Naive thymus-derived CD4-positive, alpha-beta T cell (primary cell): ENCODE measurements around the gene NPBWR2. TPM values are rescaled to one million over a fixed set of nuclear protein-coding genes. Genes with fewer than 3 reads are reported as not detected.

Experiments used
- ATAC-seq: fragments of 150-1000 bp; cut with Tn5 transposase; 2 replicates; pipeline ENCODE4 v1.10.0; 2021; ENCODE audit warnings: mild to moderate bottlenecking, moderate library complexity
- CTCF ChIA-PET: fragments of 350-600 bp; sonication (Branson Sonifier 250); formaldehyde crosslinking; loops from one replicate; lab custom pipeline; 2021; ENCODE audit warnings: antibody characterized with exemption; lab: Charles Lee
- POLR2A ChIA-PET: fragments of 350-600 bp; sonication (Branson Sonifier 250); formaldehyde crosslinking; loops from one replicate; lab custom pipeline; 2021; ENCODE audit warnings: antibody characterized with exemption, inconsistent platforms; lab: Charles Lee
- DNase-seq, 9 donors: peaks; one replicate each; pipeline versions ENCODE4 v3.0.0 to v3.0.0-alpha.2; 2020 to 2022; ENCODE audit warnings: mixed read lengths in 1 of 9
- H3K27ac ChIP-seq: one replicate; pipeline ENCODE4 v1.7.0; 2013; ENCODE audit warnings: mild to moderate bottlenecking, low read depth, low read length, moderate library complexity
- H3K27me3 ChIP-seq, 2 donors: one replicate each; pipeline ENCODE4 v1.7.0; 2013; ENCODE audit warnings: low read length in 2 of 2, mild to moderate bottlenecking in 2 of 2, moderate library complexity in 2 of 2; ENCODE audit not compliant: control insufficient read depth in 2 of 2, insufficient read depth in 2 of 2
- H3K36me3 ChIP-seq, 3 experiments: 1 replicate in 2 of 3; 2 replicates in 1 of 3; pipeline ENCODE4 v1.7.0; 2013; ENCODE audit warnings: low read length in 3 of 3, mild to moderate bottlenecking in 3 of 3, moderate library complexity in 1 of 3; ENCODE audit not compliant: insufficient read depth in 3 of 3, control insufficient read depth in 2 of 3
- H3K4me1 ChIP-seq, 2 donors: one replicate each; pipeline ENCODE4 v1.7.0; 2013; ENCODE audit warnings: low read length in 2 of 2, mild to moderate bottlenecking in 2 of 2, moderate library complexity in 1 of 2; ENCODE audit not compliant: control insufficient read depth in 2 of 2, insufficient read depth in 2 of 2
- H3K4me3 ChIP-seq: 2 replicates; pipeline ENCODE4 v1.7.0; 2013; ENCODE audit warnings: mild to moderate bottlenecking, low read length
- H3K9me3 ChIP-seq, 3 experiments: 1 replicate in 2 of 3; 2 replicates in 1 of 3; pipeline ENCODE4 v1.7.0; 2013; ENCODE audit warnings: low read length in 3 of 3; ENCODE audit not compliant: control insufficient read depth in 2 of 3
- H3K27ac Mint-ChIP-seq, 9 donors: one replicate each; pipeline ENCODE4 v1.8.0; 2020 to 2022; ENCODE audit warnings: mixed read lengths in 9 of 9, mild to moderate bottlenecking in 8 of 9, moderate library complexity in 5 of 9, inconsistent platforms in 2 of 9
- H3K27me3 Mint-ChIP-seq, 5 donors: one replicate each; pipeline ENCODE4 v1.8.0; 2021 to 2022; ENCODE audit warnings: mixed read lengths in 5 of 5, mild to moderate bottlenecking in 1 of 5
- H3K36me3 Mint-ChIP-seq, 5 donors: one replicate each; pipeline ENCODE4 v1.8.0; 2020 to 2022; ENCODE audit warnings: mixed read lengths in 5 of 5, mild to moderate bottlenecking in 3 of 5, inconsistent platforms in 1 of 5
- H3K4me1 Mint-ChIP-seq, 7 donors: one replicate each; pipeline ENCODE4 v1.8.0; 2020 to 2022; ENCODE audit warnings: mixed read lengths in 7 of 7, mild to moderate bottlenecking in 3 of 7, inconsistent platforms in 1 of 7
- H3K4me3 Mint-ChIP-seq, 10 donors: one replicate each; pipeline ENCODE4 v1.8.0; 2020 to 2022; ENCODE audit warnings: mild to moderate bottlenecking in 10 of 10, mixed read lengths in 10 of 10, moderate library complexity in 6 of 10, inconsistent platforms in 2 of 10
- H3K9me3 Mint-ChIP-seq, 11 donors: one replicate each; pipeline ENCODE4 v1.8.0; 2020 to 2022; ENCODE audit warnings: mixed read lengths in 11 of 11, mild to moderate bottlenecking in 4 of 11, inconsistent platforms in 1 of 11, moderate library complexity in 1 of 11
- intact Hi-C, 2 donors: fragments of 100-400 bp; cut with micrococcal nuclease; formaldehyde crosslinking; loops; one replicate each; pipeline ENCODE4 v1.15.1; 2023
- polyA plus RNA-seq, 2 donors: library from polyadenylated mRNA; unstranded; fragments of 300-500 nt; fragmentation: Illumina TruSeq; gene quantifications; one replicate each; pipeline ENCODE4 v1.2.3, GENCODE V29; 2021
- total RNA-seq, 6 experiments: library from RNA in 5 of 6; stranded (reverse) in 5 of 6; gene quantifications; 1 replicate in 5 of 6; 2 replicates in 1 of 6; pipeline ENCODE4 v1.2.3 and lab custom pipeline; 2021 to 2026

The NPBWR2 gene
- total and polyA plus RNA-seq, 7 experiments from 2014 or later = not detected

DNA sequence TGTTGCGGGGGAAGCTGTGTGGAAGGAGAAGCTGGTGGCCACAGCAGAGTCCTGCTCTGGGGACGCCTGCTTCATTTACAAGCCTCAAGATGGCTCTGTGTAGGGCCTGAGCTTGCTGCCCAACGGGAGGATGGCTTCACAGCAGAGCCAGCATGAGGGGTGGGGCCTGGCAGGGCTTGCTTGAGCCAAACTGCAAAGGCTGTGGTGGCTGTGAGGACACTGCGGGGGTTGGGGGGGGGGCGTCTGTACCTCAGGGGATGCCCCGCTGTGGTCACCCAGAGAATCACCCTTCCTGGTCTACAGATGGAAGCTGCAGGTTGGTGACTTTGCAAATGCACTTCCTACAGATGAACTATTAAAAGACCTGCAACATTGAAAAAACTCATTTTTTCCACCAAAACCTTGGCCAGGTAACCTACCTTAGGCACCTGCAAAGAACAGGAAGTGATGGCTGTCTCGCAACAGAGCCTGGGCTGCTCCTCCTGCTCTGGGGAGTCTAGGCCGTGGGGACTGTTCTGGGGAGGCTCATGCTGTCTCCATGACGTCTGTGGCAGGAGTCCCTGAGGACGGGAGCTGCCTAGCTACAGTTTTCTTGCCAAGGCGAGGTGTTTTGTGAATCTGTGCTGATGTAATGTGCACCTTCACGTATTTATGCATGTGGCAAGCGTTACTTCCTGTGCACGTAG, 7.3 kb downstream of the NPBWR2 start:
- H3K27me3 Mint-ChIP-seq = peaks cover 4 to 23% (median 10%) of the 10 kb centered on the region in 5 donors
- no peak overlapping the region for H3K4me3 Mint-ChIP-seq
- peaks cover 10 to 13% of the 10 kb centered on the region in 2 donors for H3K4me1 ChIP-seq
- peak overlapping the region in 2 of 9 donors; percentile 8 to 41 for H3K27ac Mint-ChIP-seq
- peak; percentile 67 for ATAC-seq
- no peak overlapping the region for H3K27ac ChIP-seq
- H3K36me3 Mint-ChIP-seq = peaks cover 0 to 6% (median 5%) of the 10 kb centered on the region in 5 donors
- no peak overlapping the region for H3K4me3 ChIP-seq
- CTCF ChIA-PET = interaction anchor here (0.6 kb wide), 1 partner anchor 330 kb away, joined by 3 read pairs; no protein-coding TSS in a partner anchor
- POLR2A ChIA-PET = interaction anchor here (1.4 kb wide), 2 partner anchors 16 to 19 kb away, joined by 3 to 9 read pairs; partner anchors contain the start of gene LKAAEAR1
- peaks cover 0 to 4% of the 10 kb centered on the region in 2 donors for H3K27me3 ChIP-seq
- peaks cover 7 to 22% (median 10%) of the 10 kb centered on the region in 7 donors for H3K4me1 Mint-ChIP-seq
- peaks cover 0 to 5% (median 0%) of the 10 kb centered on the region in 11 donors for H3K9me3 Mint-ChIP-seq
- peak in 1 of 9 donors; percentile 58 for DNase-seq
- no peaks in the 10 kb centered on the region for H3K36me3 ChIP-seq
- no peaks in the 10 kb centered on the region for H3K9me3 ChIP-seq
- intact Hi-C loops = no loop called here

DNA sequence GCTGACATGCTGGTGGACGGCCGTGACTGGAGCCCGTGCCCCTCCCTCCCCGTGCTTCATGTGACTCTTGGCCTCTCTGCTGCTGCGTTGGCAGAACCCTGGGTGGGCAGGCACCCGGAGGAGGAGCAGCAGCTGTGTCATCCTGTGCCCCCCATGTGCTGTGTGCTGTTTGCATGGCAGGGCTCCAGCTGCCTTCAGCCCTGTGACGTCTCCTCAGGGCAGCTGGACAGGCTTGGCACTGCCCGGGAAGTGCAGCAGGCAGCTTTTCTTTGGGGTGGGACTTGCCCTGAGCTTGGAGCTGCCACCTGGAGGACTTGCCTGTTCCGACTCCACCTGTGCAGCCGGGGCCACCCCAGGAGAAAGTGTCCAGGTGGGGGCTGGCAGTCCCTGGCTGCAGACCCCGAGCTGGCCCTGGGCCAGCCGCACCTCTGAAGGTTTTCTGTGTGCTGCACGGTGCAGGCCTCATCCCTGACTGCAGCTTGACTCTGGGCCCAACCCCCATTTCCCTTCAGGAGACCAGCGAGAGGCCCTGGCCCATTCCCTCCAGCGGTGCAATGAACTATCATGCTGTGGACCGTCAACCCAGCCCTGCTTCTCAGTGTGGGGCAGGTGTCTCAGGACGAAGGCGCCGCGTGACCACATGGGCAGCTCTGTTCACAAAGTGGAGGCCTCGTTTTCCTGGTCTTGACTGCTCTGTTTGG, 8.1 kb downstream of the NPBWR2 start:
- Mint-ChIP-seq H3K9me3 (peaks cover 0 to 5% (median 0%) of the 10 kb centered on the region in 11 donors), H3K36me3 (peaks cover 0 to 6% (median 5%) of the 10 kb centered on the region in 5 donors), H3K27me3 (peaks cover 4 to 23% (median 10%) of the 10 kb centered on the region in 5 donors), H3K4me3 (no peak overlapping the region), H3K27ac (no peak overlapping the region), H3K4me1 (peaks cover 7 to 22% (median 10%) of the 10 kb centered on the region in 7 donors)
- H3K36me3 ChIP-seq = no peaks in the 10 kb centered on the region
- no peak overlapping the region for H3K27ac ChIP-seq
- ChIA-PET CTCF (no interaction called here), POLR2A (interaction anchor here (1.4 kb wide), 2 partner anchors 15 to 18 kb away, joined by 3 to 9 read pairs; partner anchors contain the start of gene LKAAEAR1)
- peaks cover 0 to 4% of the 10 kb centered on the region in 2 donors for H3K27me3 ChIP-seq
- intact Hi-C loops = no loop called here
- H3K4me1 ChIP-seq = peaks cover 10 to 13% of the 10 kb centered on the region in 2 donors
- no peaks in the 10 kb centered on the region for H3K9me3 ChIP-seq
- DNase-seq (no peak), ATAC-seq (no peak)
- H3K4me3 ChIP-seq = no peak overlapping the region

DNA sequence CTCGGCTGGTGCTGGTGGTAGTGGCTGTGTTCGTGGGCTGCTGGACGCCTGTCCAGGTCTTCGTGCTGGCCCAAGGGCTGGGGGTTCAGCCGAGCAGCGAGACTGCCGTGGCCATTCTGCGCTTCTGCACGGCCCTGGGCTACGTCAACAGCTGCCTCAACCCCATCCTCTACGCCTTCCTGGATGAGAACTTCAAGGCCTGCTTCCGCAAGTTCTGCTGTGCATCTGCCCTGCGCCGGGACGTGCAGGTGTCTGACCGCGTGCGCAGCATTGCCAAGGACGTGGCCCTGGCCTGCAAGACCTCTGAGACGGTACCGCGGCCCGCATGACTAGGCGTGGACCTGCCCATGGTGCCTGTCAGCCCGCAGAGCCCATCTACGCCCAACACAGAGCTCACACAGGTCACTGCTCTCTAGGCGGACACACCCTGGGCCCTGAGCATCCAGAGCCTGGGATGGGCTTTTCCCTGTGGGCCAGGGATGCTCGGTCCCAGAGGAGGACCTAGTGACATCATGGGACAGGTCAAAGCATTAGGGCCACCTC, 8.8 kb downstream of the NPBWR2 start:
- Histone ChIP-seq H3K4me3 (no peak overlapping the region), H3K36me3 (no peaks in the 10 kb centered on the region), H3K9me3 (no peaks in the 10 kb centered on the region), H3K27me3 (peaks cover 0 to 4% of the 10 kb centered on the region in 2 donors), H3K27ac (no peak overlapping the region), H3K4me1 (peaks cover 10 to 13% of the 10 kb centered on the region in 2 donors)
- Mint-ChIP-seq H3K9me3 (peaks cover 0 to 5% (median 0%) of the 10 kb centered on the region in 11 donors), H3K36me3 (peaks cover 0 to 6% (median 5%) of the 10 kb centered on the region in 5 donors), H3K27ac (no peak overlapping the region), H3K4me3 (no peak overlapping the region), H3K4me1 (peaks cover 7 to 22% (median 10%) of the 10 kb centered on the region in 7 donors), H3K27me3 (peaks cover 2 to 19% (median 7%) of the 10 kb centered on the region in 5 donors)
- POLR2A ChIA-PET = interaction anchor here (1.4 kb wide), 1 partner anchor 14 kb away, joined by 9 read pairs; the partner anchor contains the start of gene LKAAEAR1
- ATAC-seq (no peak), DNase-seq (no peak)
- CTCF ChIA-PET = no interaction called here
- intact Hi-C loops = no loop called here

DNA sequence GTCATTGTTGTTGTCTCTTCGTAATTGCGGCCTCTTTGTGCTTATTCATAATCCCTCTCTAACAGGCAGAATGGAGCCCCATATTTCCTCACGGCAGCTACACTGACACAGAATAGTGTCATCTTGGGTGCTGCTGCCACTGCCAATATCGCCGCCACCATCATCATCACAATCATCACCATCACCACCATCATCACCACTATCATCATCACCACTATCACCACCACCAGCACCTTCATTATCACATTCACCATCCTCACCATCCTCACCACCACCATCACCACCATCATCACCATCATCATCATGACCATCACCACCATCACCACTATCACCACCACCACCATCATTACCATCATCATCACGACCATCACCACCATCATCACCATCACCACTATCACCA, 10.8 kb downstream of the NPBWR2 start:
- Histone ChIP-seq H3K4me3 (no peak overlapping the region), H3K27me3 (peaks cover 0 to 4% of the 10 kb centered on the region in 2 donors), H3K4me1 (peaks cover 6 to 7% of the 10 kb centered on the region in 2 donors), H3K36me3 (no peaks in the 10 kb centered on the region), H3K9me3 (no peaks in the 10 kb centered on the region), H3K27ac (no peak overlapping the region)
- ChIA-PET POLR2A (interaction anchor here (0.6 kb wide), 1 partner anchor 148 kb away, joined by 3 read pairs; no protein-coding TSS in a partner anchor), CTCF (no interaction called here)
- peaks cover 3 to 24% (median 9%) of the 10 kb centered on the region in 7 donors for H3K4me1 Mint-ChIP-seq
- intact Hi-C loops = no loop called here
- ATAC-seq = no peak
- H3K36me3 Mint-ChIP-seq = peaks cover 0 to 6% (median 5%) of the 10 kb centered on the region in 5 donors
- peaks cover 0 to 8% (median 4%) of the 10 kb centered on the region in 5 donors for H3K27me3 Mint-ChIP-seq
- no peak for DNase-seq
- H3K9me3 Mint-ChIP-seq = peaks cover 0 to 5% (median 0%) of the 10 kb centered on the region in 11 donors
- no peak overlapping the region for H3K4me3 Mint-ChIP-seq
- no peak overlapping the region for H3K27ac Mint-ChIP-seq

DNA sequence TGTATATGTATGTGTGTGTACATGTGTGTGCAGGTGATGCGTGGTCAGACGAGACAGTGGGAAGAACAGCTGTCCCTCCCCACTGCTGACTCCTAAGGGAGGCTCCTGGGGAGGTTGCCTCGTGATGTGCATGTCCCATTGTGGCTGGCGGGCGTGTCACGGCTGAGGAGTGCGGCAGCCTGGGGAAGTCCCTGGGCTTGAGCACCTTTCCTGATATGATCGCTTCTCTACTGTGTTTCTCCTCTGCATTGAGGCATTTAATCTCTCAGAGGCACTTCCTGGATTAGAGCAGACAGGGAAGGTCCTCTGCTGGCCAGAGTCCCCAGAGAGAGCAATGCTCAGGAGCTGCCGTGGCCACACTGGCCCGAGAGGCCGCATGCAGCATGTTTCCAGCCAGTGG, 11.4 kb downstream of the NPBWR2 start:
- H3K9me3 ChIP-seq = no peaks in the 10 kb centered on the region
- peaks cover 0 to 5% (median 0%) of the 10 kb centered on the region in 11 donors for H3K9me3 Mint-ChIP-seq
- peaks cover 0 to 6% (median 5%) of the 10 kb centered on the region in 5 donors for H3K36me3 Mint-ChIP-seq
- DNase-seq = no peak
- H3K27me3 Mint-ChIP-seq = peaks cover 0 to 2% (median 0%) of the 10 kb centered on the region in 5 donors
- peaks cover 0 to 2% of the 10 kb centered on the region in 2 donors for H3K27me3 ChIP-seq
- H3K27ac Mint-ChIP-seq = no peak overlapping the region
- no peak overlapping the region for H3K4me3 ChIP-seq
- ChIA-PET POLR2A (interaction anchor here (0.6 kb wide), 2 partner anchors 27 to 148 kb away, joined by 3 to 4 read pairs; no protein-coding TSS in a partner anchor), CTCF (no interaction called here)
- ATAC-seq = no peak
- H3K4me3 Mint-ChIP-seq = no peak overlapping the region
- peaks cover 4 to 6% of the 10 kb centered on the region in 2 donors for H3K4me1 ChIP-seq
- H3K36me3 ChIP-seq = no peaks in the 10 kb centered on the region
- intact Hi-C loops = no loop called here
- peaks cover 0 to 18% (median 5%) of the 10 kb centered on the region in 7 donors for H3K4me1 Mint-ChIP-seq
- H3K27ac ChIP-seq = no peak overlapping the region

DNA sequence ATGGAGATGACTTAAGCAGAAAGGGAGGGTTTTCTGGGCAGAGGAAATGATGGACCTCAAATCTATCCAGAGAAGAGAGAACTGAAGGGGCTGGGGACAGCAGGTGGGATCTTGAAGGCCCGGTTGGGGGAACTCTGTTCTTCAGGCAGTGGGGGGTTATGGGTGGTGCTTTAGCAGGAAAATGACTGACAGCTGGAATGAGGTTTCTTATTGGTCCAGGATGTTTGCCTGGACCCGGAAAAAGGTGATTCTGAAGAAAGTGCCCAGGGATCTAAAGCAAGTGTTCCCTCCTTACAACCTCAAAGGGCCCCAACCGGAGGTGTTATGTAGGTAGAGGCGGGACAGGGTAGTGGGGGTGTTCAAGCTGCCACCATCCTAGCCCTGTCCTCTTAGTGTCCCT, 11.9 kb downstream of the NPBWR2 start:
- Mint-ChIP-seq H3K36me3 (peaks cover 0 to 6% (median 5%) of the 10 kb centered on the region in 5 donors), H3K27ac (no peak overlapping the region)

More for the DNA sequence above, 11.9 kb downstream of the NPBWR2 start:
- peaks cover 0 to 5% (median 0%) of the 10 kb centered on the region in 11 donors for H3K9me3 Mint-ChIP-seq
- ChIA-PET POLR2A (no interaction called here), CTCF (no interaction called here)
- H3K4me3 Mint-ChIP-seq = no peak overlapping the region
- no peak for DNase-seq
- intact Hi-C loops = no loop called here
- no peak for ATAC-seq
- Histone ChIP-seq H3K9me3 (no peaks in the 10 kb centered on the region), H3K27me3 (no peaks in the 10 kb centered on the region), H3K27ac (no peak overlapping the region), H3K36me3 (no peaks in the 10 kb centered on the region), H3K4me1 (peaks cover 4 to 6% of the 10 kb centered on the region in 2 donors), H3K4me3 (no peak overlapping the region)
- peaks cover 0 to 13% (median 5%) of the 10 kb centered on the region in 7 donors for H3K4me1 Mint-ChIP-seq
- H3K27me3 Mint-ChIP-seq = no peaks in the 10 kb centered on the region
